Fibroblast of pulmonary artery (primary cell): ENCODE results near the gene DHDH.
"Not testable (repeated sequence)": the region's sequence is repeated elsewhere in the genome, so short reads cannot be mapped to it uniquely, and the experiment has no call there.

Experiments used
- DNase-seq: peaks from one replicate; pipeline ENCODE4 v3.0.0-alpha.2; 2010; ENCODE audit warnings: low read depth
- H3K4me3 ChIP-seq: replicated peaks from 2 replicates; pipeline ENCODE4 v1.5.1; 2011; ENCODE audit warnings: low read depth, mild to moderate bottlenecking, control low read depth, low read length, moderate library complexity
- TF ChIP-seq, protein P1 (sequence below): IDR thresholded peaks from 2 replicates; pipeline ENCODE4 v1.5.1; 2011; ENCODE audit warnings: mild to moderate bottlenecking, control low read depth, low read length, inconsistent platforms; ENCODE audit errors: missing control alignments

DHDH gene

DNA sequence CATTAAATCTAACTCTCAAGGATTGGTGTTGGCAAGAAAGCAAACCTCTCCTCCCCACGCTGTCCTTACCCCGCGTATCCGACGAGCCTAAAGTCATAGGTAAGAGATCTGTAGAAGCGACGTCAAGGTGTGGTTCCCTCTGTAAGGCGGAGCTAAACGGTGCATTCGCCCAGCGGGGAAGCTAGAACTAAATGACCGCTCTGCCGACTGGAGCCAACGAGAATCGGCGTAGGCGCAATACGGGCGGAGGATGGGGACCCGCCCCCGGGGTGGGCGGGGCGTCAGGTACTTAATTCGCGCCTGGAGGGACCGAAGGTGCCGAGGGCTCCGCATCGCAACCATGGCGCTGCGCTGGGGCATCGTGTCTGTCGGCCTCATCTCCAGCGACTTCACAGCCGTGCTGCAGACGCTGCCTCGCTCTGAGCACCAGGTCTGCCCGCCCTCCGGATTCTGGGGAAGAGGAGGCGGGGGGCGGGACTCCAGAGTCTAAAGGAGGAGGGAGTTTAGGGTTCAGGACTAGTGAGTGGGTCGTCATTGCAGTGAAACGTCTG lies at the start of gene DHDH:
Gene DHDH, plus strand, starts transcription at position 318 of the 551 bp plus-strand sequence. Its CDS starts 23 bp downstream, at position 341.
- DNase-seq = peak; percentile 49
- TF ChIP-seq, protein P1, sequence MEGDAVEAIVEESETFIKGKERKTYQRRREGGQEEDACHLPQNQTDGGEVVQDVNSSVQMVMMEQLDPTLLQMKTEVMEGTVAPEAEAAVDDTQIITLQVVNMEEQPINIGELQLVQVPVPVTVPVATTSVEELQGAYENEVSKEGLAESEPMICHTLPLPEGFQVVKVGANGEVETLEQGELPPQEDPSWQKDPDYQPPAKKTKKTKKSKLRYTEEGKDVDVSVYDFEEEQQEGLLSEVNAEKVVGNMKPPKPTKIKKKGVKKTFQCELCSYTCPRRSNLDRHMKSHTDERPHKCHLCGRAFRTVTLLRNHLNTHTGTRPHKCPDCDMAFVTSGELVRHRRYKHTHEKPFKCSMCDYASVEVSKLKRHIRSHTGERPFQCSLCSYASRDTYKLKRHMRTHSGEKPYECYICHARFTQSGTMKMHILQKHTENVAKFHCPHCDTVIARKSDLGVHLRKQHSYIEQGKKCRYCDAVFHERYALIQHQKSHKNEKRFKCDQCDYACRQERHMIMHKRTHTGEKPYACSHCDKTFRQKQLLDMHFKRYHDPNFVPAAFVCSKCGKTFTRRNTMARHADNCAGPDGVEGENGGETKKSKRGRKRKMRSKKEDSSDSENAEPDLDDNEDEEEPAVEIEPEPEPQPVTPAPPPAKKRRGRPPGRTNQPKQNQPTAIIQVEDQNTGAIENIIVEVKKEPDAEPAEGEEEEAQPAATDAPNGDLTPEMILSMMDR = no peak
- peak within 1 kb of the TSS; percentile 51 for H3K4me3 ChIP-seq

DNA sequence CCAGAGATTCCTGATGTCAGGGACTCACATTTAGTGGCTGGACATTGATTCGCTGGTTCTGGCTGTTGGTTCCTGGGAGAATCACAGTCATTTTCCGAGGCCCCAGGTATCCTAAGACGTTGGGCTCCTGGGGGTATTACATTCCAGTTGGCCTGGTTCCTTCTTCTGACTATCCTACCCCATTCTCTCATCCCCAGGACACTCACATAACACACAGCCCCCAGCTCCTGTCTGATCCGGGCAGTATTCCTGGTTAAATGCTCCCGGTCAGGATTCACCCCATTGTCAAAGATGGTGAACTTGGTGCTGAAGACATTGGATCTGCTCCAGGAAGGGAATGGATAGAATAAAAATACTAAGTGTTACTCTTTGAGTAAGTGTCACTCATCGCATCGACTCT lies 49.8 kb upstream of the DHDH start:
- DNase-seq = no peak
- no peak overlapping the region for H3K4me3 ChIP-seq
- TF ChIP-seq, protein P1 = no peak

DNA sequence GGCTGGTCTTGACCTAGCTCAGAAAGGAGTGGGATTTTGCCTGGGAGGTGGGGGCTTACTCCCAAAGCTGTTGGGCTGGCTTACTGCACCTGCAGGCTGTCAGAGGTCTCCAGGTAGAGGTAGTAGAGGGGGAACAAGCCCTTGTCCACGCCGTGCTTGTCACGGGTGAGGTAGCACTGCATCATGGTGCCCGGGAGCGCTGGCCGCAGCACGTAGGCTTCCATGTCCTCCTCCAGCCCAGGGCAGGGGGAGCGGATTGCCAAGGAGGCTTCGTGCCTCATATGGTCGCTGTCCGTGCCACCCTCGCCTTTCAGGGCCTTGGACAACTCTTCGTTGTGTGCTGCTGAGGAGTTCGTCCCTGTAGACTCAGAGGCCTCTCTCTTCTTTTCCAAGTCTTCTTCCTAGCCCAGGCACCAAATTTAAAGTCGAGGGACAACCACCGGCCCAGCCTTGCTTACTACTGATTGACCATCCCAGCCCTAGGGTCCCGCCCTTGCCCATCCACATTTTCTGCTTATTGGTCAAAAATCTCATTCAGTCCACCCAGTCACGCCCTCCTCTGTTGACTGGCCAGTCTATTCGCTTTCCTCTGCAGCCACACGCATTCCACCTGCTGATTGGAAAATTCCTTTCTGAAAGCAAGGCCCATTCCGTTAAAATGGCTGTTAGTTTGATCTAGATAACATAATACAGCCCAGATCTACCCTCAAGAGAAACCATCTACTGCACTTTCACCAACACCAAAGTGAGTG lies 45.5 kb upstream of the DHDH start:
- DNase-seq = no peak
- TF ChIP-seq, protein P1 = no peak
- H3K4me3 ChIP-seq = no peak overlapping the region

DNA sequence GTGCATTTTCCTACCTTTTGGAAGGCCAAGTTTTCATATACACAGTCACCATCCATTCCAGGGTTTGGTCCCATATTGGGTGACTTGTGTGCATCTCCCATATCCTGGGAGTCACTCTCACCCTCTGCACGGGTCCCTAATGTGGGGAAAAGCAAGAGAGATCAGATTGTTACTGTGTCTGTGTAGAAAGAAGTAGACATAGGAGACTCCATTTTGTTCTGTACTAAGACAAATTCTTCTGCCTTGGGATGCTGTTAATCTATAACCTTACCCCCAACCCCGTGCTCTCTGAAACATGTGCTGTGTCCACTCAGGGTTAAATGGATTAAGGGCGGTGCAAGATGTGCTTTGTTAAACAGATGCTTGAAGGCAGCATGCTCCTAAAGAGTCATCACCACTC lies 44.0 kb upstream of the DHDH start:
- not testable (repeated sequence) for H3K4me3 ChIP-seq, DNase-seq

DNA sequence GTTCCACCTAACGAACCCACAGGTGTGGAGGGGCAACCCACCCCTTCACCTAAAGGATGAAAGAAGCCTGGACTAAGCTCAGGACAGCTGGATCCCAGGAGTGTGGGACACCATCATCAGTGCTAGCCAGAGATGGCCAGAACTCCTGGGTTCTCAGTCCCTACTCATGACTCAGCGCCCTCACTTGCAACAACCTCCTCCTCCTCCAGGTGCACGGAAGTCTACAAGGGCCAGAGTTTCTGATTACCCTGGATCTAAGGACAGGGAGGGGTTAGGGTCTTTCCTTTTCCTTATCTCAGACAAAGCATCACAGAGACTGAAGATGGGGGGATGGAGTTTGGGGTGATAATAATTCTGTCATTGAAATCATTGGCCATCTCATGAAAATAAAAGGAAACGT lies 42.9 kb upstream of the DHDH start:
- TF ChIP-seq, protein P1 = no peak
- H3K4me3 ChIP-seq = no peak overlapping the region
- DNase-seq = no peak

DNA sequence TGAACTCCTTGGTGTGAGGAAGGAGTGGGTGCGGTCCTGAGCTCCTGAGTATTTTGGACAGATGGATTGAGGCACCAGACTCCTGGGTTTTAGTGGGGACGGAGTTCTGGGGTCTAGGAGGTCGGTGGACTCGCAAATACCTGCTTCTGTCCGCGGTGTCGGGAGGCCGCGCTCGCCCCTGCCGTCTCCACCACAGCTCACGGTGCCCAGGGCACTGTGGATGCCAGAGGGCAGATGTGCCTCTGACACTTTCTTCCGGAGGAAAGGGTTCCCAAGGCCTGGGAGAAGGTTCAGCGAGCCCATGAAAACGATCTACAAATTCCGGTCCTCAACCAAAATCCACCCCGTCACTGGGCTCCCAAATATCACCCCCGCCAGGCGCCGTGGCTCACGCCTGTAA lies 38.3 kb upstream of the DHDH start:
- no peak overlapping the region for H3K4me3 ChIP-seq

DNA sequence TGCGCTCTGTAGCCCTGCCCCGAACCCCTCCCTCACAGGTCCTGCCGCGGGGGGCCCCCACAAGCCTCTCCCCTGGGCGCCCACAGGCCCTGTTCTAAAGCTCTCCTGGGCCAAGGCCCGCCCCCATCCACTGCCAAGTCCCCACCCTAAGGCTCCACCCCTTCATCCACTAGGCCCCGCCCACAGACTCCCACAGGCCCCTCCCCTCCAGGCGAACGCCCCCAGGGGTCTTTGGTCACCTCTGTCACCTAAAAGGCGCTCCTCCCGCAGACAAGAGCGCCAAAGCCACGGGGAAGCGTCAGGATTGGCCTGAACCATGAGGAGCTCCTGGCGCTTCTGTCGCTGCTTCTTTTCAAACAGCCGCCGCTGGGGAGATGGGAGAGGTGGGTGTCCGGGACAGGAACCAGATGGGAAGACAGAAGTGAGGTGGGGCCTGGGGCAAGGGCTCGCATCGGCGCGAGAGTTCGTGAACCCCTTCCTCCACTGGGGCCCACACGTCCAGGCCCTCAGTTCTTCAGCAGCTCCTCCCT lies 37.2 kb upstream of the DHDH start:
- TF ChIP-seq, protein P1 = no peak
- peak overlapping the region; percentile 34 for H3K4me3 ChIP-seq
- peak; percentile 43 for DNase-seq

More for the DNA sequence above, 38.3 kb upstream of the DHDH start:
- TF ChIP-seq, protein P1 = no peak
- no peak for DNase-seq
